H9 (cell line): ENCODE data around the gene NRXN3. TPM values are rescaled to one million over a fixed set of nuclear protein-coding genes. Genes with fewer than 3 reads are reported as not detected.

Source experiments
- DNase-seq: peaks from one replicate; pipeline ENCODE4 v3.0.0-alpha.2; 2017
- H2AFZ ChIP-seq: one replicate; pipeline ENCODE4 v1.6.1; 2013; ENCODE audit warnings: mild to moderate bottlenecking, low read length, control low read depth, moderate library complexity
- H2AK5ac ChIP-seq: 2 replicates; pipeline ENCODE4 v1.6.1; 2013; ENCODE audit warnings: low read length, control low read depth, mixed read lengths; ENCODE audit not compliant: insufficient read length
- H2BK120ac ChIP-seq: one replicate; pipeline ENCODE4 v1.6.1; 2013; ENCODE audit warnings: low read depth, mild to moderate bottlenecking, low read length, control low read depth, inconsistent platforms; ENCODE audit not compliant: poor library complexity, severe bottlenecking
- H2BK12ac ChIP-seq: 2 replicates; pipeline ENCODE4 v1.6.1; 2013; ENCODE audit warnings: low read length, control low read depth, mixed read lengths, low read depth; ENCODE audit not compliant: insufficient read length
- H2BK15ac ChIP-seq: 2 replicates; pipeline ENCODE4 v1.6.1; 2013; ENCODE audit warnings: low read depth, low read length, control low read depth
- H2BK20ac ChIP-seq: one replicate; pipeline ENCODE4 v1.6.1; 2013; ENCODE audit warnings: low read depth, mild to moderate bottlenecking, low read length, control low read depth, inconsistent platforms; ENCODE audit not compliant: poor library complexity, severe bottlenecking
- H2BK5ac ChIP-seq: 2 replicates; pipeline ENCODE4 v1.6.1; 2013; ENCODE audit warnings: low read length, control low read depth, mixed read lengths; ENCODE audit not compliant: insufficient read length
- H3K14ac ChIP-seq: 2 replicates; pipeline ENCODE4 v1.6.1; 2013; ENCODE audit warnings: low read length, control low read depth; ENCODE audit not compliant: insufficient read depth
- H3K18ac ChIP-seq: 2 replicates; pipeline ENCODE4 v1.6.1; 2013; ENCODE audit warnings: low read depth, mild to moderate bottlenecking, mixed read lengths, low read length, control low read depth; ENCODE audit not compliant: insufficient read length
- H3K23ac ChIP-seq: 2 replicates; pipeline ENCODE4 v1.6.1; 2013; ENCODE audit warnings: low read length, control low read depth, mixed read lengths, low read depth; ENCODE audit not compliant: insufficient read length
- H3K23me2 ChIP-seq: 2 replicates; pipeline ENCODE4 v1.6.1; 2013; ENCODE audit warnings: low read depth, mild to moderate bottlenecking, mixed read lengths, low read length, control low read depth; ENCODE audit not compliant: insufficient read length, poor library complexity, severe bottlenecking
- H3K27ac ChIP-seq: 2 replicates; pipeline ENCODE4 v1.5.1; 2013; ENCODE audit warnings: low read length, control low read depth, mixed read lengths, low read depth; ENCODE audit not compliant: insufficient read length
- H3K27me3 ChIP-seq: 2 replicates; pipeline ENCODE4 v1.6.1; 2013; ENCODE audit warnings: low read length, control low read depth, inconsistent platforms; ENCODE audit not compliant: insufficient read depth
- H3K4ac ChIP-seq: 2 replicates; pipeline ENCODE4 v1.6.1; 2013; ENCODE audit warnings: low read depth, mild to moderate bottlenecking, control low read depth, inconsistent platforms, low read length, moderate library complexity
- H3K4me1 ChIP-seq: 2 replicates; pipeline ENCODE4 v1.6.1; 2013; ENCODE audit warnings: low read length, control low read depth, inconsistent platforms; ENCODE audit not compliant: insufficient read depth
- H3K4me2 ChIP-seq: 2 replicates; pipeline ENCODE4 v1.6.1; 2013; ENCODE audit warnings: low read length, control low read depth, mixed read lengths; ENCODE audit not compliant: insufficient read length, insufficient read depth
- H3K56ac ChIP-seq: 2 replicates; pipeline ENCODE4 v1.6.1; 2013; ENCODE audit warnings: low read depth, mild to moderate bottlenecking, mixed read lengths, low read length, control low read depth; ENCODE audit not compliant: insufficient read length
- H3K79me1 ChIP-seq: 2 replicates; pipeline ENCODE4 v1.6.1; 2013; ENCODE audit warnings: low read depth, mild to moderate bottlenecking, moderate library complexity, low read length, control low read depth, inconsistent platforms; ENCODE audit not compliant: insufficient read depth, poor library complexity, severe bottlenecking
- H3K79me2 ChIP-seq: 2 replicates; pipeline ENCODE4 v1.6.1; 2013; ENCODE audit warnings: low read length, control low read depth, inconsistent platforms; ENCODE audit not compliant: insufficient read depth
- H3K9ac ChIP-seq: 2 replicates; pipeline ENCODE4 v1.6.1; 2013; ENCODE audit warnings: low read length, control low read depth, mixed read lengths; ENCODE audit not compliant: insufficient read length; ENCODE audit errors: extremely low read depth
- H3K9me3 ChIP-seq: one replicate; pipeline ENCODE4 v1.6.1; 2013; ENCODE audit warnings: low read depth, low read length, inconsistent platforms; ENCODE audit not compliant: control insufficient read depth
- H3T11ph ChIP-seq: one replicate; pipeline ENCODE4 v1.6.1; 2013; ENCODE audit warnings: mild to moderate bottlenecking, low read length, control low read depth, inconsistent platforms
- H4K20me1 ChIP-seq: one replicate; pipeline ENCODE4 v1.6.1; 2013; ENCODE audit not compliant: control insufficient read depth, insufficient read length, insufficient read depth
- H4K5ac ChIP-seq: 2 replicates; pipeline ENCODE4 v1.6.1; 2013; ENCODE audit warnings: low read depth, mild to moderate bottlenecking, mixed read lengths, low read length, control low read depth; ENCODE audit not compliant: insufficient read length
- H4K8ac ChIP-seq: replicated peaks from 2 replicates; pipeline ENCODE4 v1.6.1; 2013; ENCODE audit warnings: low read length, control low read depth, mixed read lengths, low read depth; ENCODE audit not compliant: insufficient read length
- H4K91ac ChIP-seq: 2 replicates; pipeline ENCODE4 v1.6.1; 2013; ENCODE audit warnings: low read depth, mild to moderate bottlenecking, moderate library complexity, mixed read lengths, low read length, control low read depth; ENCODE audit not compliant: insufficient read length
- H3K27ac Mint-ChIP-seq, 3 experiments: 2 replicates in 2 of 3; 3 replicates in 1 of 3; pipeline ENCODE4 v1.8.0; 2020 to 2021; ENCODE audit warnings: mixed read lengths in 3 of 3, mild to moderate bottlenecking in 1 of 3, moderate library complexity in 1 of 3
- H3K27me3 Mint-ChIP-seq: 2 replicates; pipeline ENCODE4 v1.8.0; 2021; ENCODE audit warnings: low read depth, mild to moderate bottlenecking, moderate library complexity, mixed read lengths
- H3K36me3 Mint-ChIP-seq, 3 experiments: 2 replicates in 2 of 3; 3 replicates in 1 of 3; pipeline ENCODE4 v1.8.0; 2020 to 2021; ENCODE audit warnings: low read depth in 3 of 3, mixed read lengths in 3 of 3; ENCODE audit not compliant: insufficient read depth in 1 of 3
- H3K4me1 Mint-ChIP-seq, 2 experiments: 2 replicates each; pipeline ENCODE4 v1.8.0; 2020; ENCODE audit warnings: mixed read lengths in 2 of 2
- H3K4me3 Mint-ChIP-seq, 2 experiments: 2 replicates in 1 of 2; 3 replicates in 1 of 2; pipeline ENCODE4 v1.8.0; 2020 to 2021; ENCODE audit warnings: mild to moderate bottlenecking in 2 of 2, mixed read lengths in 2 of 2, moderate library complexity in 1 of 2
- H3K9me3 Mint-ChIP-seq, 2 experiments: 2 replicates in 1 of 2; 3 replicates in 1 of 2; pipeline ENCODE4 v1.8.0; 2020; ENCODE audit warnings: mild to moderate bottlenecking in 2 of 2, mixed read lengths in 2 of 2, moderate library complexity in 1 of 2
- CTCF ChIP-seq: fragments of 200-600 bp; sonication (generic); conservative IDR thresholded peaks from 3 replicates; pipeline ENCODE4 v1.8.0; 2021; ENCODE audit warnings: antibody characterized with exemption, mild to moderate bottlenecking
- WGBS: extraction: QIAGEN DNeasy Blood & Tissue Kit; methylation state at CpG from one replicate; pipeline ENCODE4 v1.1.7; 2013; ENCODE audit warnings: missing lambda C conversion rate, low lambda C conversion rate, mixed read lengths; ENCODE audit not compliant: insufficient read length; ENCODE audit errors: extremely low coverage; 5-methylcytosine and 5-hydroxymethylcytosine counted together
- total RNA-seq: library from RNA; stranded (reverse); gene quantifications from 2 replicates; pipeline ENCODE4 v1.2.1, GENCODE V29; 2021

The NRXN3 gene
- total RNA-seq, 1 experiment from 2014 or later, result 1.8 TPM

- Histone ChIP-seq H2AFZ (no peak overlapping the region), H3K14ac (no peak overlapping the region), H3K79me1 (no peaks in the 10 kb centered on the region), H2BK5ac (no peak overlapping the region), H3K27ac (no peak overlapping the region), H2BK120ac (no peak overlapping the region), H3K27me3 (no peaks in the 10 kb centered on the region), H4K5ac (no peak overlapping the region), H4K8ac (no peak overlapping the region), H3K4me1 (no peaks in the 10 kb centered on the region), H3K23me2 (no peaks in the 10 kb centered on the region), H3K79me2 (no peaks in the 10 kb centered on the region), H3K4ac (no peak overlapping the region), H3T11ph (no peak overlapping the region), H4K91ac (no peak overlapping the region), H3K9me3 (no peaks in the 10 kb centered on the region), H2BK15ac (no peak overlapping the region), H3K23ac (no peak overlapping the region), H3K9ac (no peak overlapping the region), H4K20me1 (no peaks in the 10 kb centered on the region), H2AK5ac (no peak overlapping the region), H3K4me2 (no peak overlapping the region), H2BK20ac (no peak overlapping the region), H2BK12ac (no peak overlapping the region), H3K18ac (no peak overlapping the region), H3K56ac (no peak overlapping the region)
- Mint-ChIP-seq H3K27me3 (peaks cover 3% of the 10 kb centered on the region; the same call in 1 of the 2 replicates), H3K9me3 (no peaks in the 10 kb centered on the region), H3K4me1 (peaks cover 0 to 10% of the 10 kb centered on the region in 2 experiments; a peak in 3 of 4 replicates), H3K4me3 (no peak overlapping the region), H3K36me3 (no peaks in the 10 kb centered on the region), H3K27ac (no peak overlapping the region)
- TF ChIP-seq CTCF, result no peak
- WGBS, result no CpG with 5 or more reads among the region's 3 CpGs
- no peak for DNase-seq
Measured at GRCh38 chr14:78951602-78952001, 781.4 kb downstream of the NRXN3 start.
